Dermis blood vessel endothelial cell (primary cell): ENCODE data around the gene TMEM116. TPM values are rescaled to one million over a fixed set of nuclear protein-coding genes. Genes with fewer than 3 reads are reported as not detected.
"Not testable (repeated sequence)": the region's sequence is repeated elsewhere in the genome, so short reads cannot be mapped to it uniquely, and the experiment has no call there.

Experiments
- DNase-seq: peaks from one replicate; pipeline ENCODE4 v3.0.0; 2010
- total RNA-seq: library from RNA; depleted of rRNA; stranded (reverse); fragments of >200 nt; gene quantifications from 2 replicates; pipeline ENCODE4 v1.2.3, GENCODE V29; 2014

TMEM116 gene
- total RNA-seq, 1 donor from 2014 or later, result 3.1 TPM

- no peak for DNase-seq
Observed at GRCh38 chr12:111975161-111975931, 37.6 kb downstream of the TMEM116 start.

- no peak for DNase-seq
Observed at GRCh38 chr12:111971800-111972199, 41.2 kb downstream of the TMEM116 start.

- DNase-seq, result no peak
Observed at GRCh38 chr12:111964935-111965334, 48.0 kb downstream of the TMEM116 start.

GRCh38 chr12:111959518-111959917, 53.4 kb downstream of the TMEM116 start:
- DNase-seq, result not testable (repeated sequence)

- not testable (repeated sequence) for DNase-seq
Observed at GRCh38 chr12:111957224-111957623, 55.7 kb downstream of the TMEM116 start.

- DNase-seq, result no peak
Observed at GRCh38 chr12:111954969-111955368, 58.0 kb downstream of the TMEM116 start.

GRCh38 chr12:111953455-111953854, 59.5 kb downstream of the TMEM116 start:
- DNase-seq, result peak; percentile 71

- DNase-seq, result not testable (repeated sequence)
Observed at GRCh38 chr12:111952084-111952787, 60.7 kb downstream of the TMEM116 start.

- not testable (repeated sequence) for DNase-seq
Observed at GRCh38 chr12:111950961-111951676, 61.8 kb downstream of the TMEM116 start.

- DNase-seq, result no peak
Observed at GRCh38 chr12:111943929-111944328, 69.0 kb downstream of the TMEM116 start.

GRCh38 chr12:111942557-111942956, 70.4 kb downstream of the TMEM116 start:
- DNase-seq, result peak; percentile 72

GRCh38 chr12:111937429-111937828, 75.5 kb downstream of the TMEM116 start:
- DNase-seq, result no peak

GRCh38 chr12:111936869-111937268, 76.1 kb downstream of the TMEM116 start:
- DNase-seq, result no peak

- DNase-seq, result no peak
Observed at GRCh38 chr12:111932241-111932640, 80.7 kb downstream of the TMEM116 start.

- no peak for DNase-seq
Observed at GRCh38 chr12:111927346-111927745, 85.6 kb downstream of the TMEM116 start.

GRCh38 chr12:111926631-111927030, 86.3 kb downstream of the TMEM116 start:
- DNase-seq, result no peak

- peak; percentile 77 for DNase-seq
Observed at GRCh38 chr12:111925171-111925570, 87.8 kb downstream of the TMEM116 start.

GRCh38 chr12:111907740-111908139, 105.2 kb downstream of the TMEM116 start:
- DNase-seq, result no peak

GRCh38 chr12:111905502-111905901, 107.5 kb downstream of the TMEM116 start:
- no peak for DNase-seq

- DNase-seq, result no peak
Observed at GRCh38 chr12:111904446-111904975, 108.5 kb downstream of the TMEM116 start.

- DNase-seq, result no peak
Observed at GRCh38 chr12:111901182-111901581, 111.8 kb downstream of the TMEM116 start.

GRCh38 chr12:111894556-111894955, 118.4 kb downstream of the TMEM116 start:
- DNase-seq, result no peak

- no peak for DNase-seq
Observed at GRCh38 chr12:111893287-111893686, 119.7 kb downstream of the TMEM116 start.
